PFSK-1 (cell line): ENCODE results near the gene WDFY2.

Experiments
- FOXP2 ChIP-seq: optimal IDR thresholded peaks from 2 replicates; pipeline ENCODE3; 2011; ENCODE audit warnings: borderline replicate concordance, control low read depth, inconsistent platforms; ENCODE audit not compliant: insufficient read depth; ENCODE audit errors: extremely low read length, extremely low read depth
- POLR2AphosphoS5 ChIP-seq: IDR thresholded peaks from 2 replicates; pipeline ENCODE4 v1.6.1; 2012; ENCODE audit warnings: low read depth, mild to moderate bottlenecking, control low read depth, low read length, moderate library complexity
- SIN3A ChIP-seq: IDR thresholded peaks from 2 replicates; pipeline ENCODE4 v1.6.1; 2012; ENCODE audit warnings: mild to moderate bottlenecking, low read length, moderate library complexity, borderline replicate concordance; ENCODE audit not compliant: insufficient read depth
- TAF1 ChIP-seq: IDR thresholded peaks from 2 replicates; pipeline ENCODE4 v1.6.1; 2012; ENCODE audit warnings: low read length, control low read depth, borderline replicate concordance; ENCODE audit not compliant: insufficient read depth
- TF ChIP-seq, protein P1 (sequence below), 2 experiments: IDR thresholded peaks; 2 replicates each; pipeline versions ENCODE4 v1.6.1 to v1.8.0; 2011 to 2012; ENCODE audit warnings: low read depth in 2 of 2, low read length in 2 of 2, control low read depth in 1 of 2, inconsistent platforms in 1 of 2, mild to moderate bottlenecking in 1 of 2, moderate library complexity in 1 of 2; ENCODE audit not compliant: insufficient read depth in 1 of 2

WDFY2 gene

GRCh38 chr13:51635137-51635878 is 51.0 kb downstream of the WDFY2 start:
- no peak for TF ChIP-seq FOXP2
- TF ChIP-seq, protein P1, sequence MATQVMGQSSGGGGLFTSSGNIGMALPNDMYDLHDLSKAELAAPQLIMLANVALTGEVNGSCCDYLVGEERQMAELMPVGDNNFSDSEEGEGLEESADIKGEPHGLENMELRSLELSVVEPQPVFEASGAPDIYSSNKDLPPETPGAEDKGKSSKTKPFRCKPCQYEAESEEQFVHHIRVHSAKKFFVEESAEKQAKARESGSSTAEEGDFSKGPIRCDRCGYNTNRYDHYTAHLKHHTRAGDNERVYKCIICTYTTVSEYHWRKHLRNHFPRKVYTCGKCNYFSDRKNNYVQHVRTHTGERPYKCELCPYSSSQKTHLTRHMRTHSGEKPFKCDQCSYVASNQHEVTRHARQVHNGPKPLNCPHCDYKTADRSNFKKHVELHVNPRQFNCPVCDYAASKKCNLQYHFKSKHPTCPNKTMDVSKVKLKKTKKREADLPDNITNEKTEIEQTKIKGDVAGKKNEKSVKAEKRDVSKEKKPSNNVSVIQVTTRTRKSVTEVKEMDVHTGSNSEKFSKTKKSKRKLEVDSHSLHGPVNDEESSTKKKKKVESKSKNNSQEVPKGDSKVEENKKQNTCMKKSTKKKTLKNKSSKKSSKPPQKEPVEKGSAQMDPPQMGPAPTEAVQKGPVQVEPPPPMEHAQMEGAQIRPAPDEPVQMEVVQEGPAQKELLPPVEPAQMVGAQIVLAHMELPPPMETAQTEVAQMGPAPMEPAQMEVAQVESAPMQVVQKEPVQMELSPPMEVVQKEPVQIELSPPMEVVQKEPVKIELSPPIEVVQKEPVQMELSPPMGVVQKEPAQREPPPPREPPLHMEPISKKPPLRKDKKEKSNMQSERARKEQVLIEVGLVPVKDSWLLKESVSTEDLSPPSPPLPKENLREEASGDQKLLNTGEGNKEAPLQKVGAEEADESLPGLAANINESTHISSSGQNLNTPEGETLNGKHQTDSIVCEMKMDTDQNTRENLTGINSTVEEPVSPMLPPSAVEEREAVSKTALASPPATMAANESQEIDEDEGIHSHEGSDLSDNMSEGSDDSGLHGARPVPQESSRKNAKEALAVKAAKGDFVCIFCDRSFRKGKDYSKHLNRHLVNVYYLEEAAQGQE (IDR thresholded peaks at IDR 0.05; ENCODE audit: insufficient read depth in 1 of 2, low read depth in 2 of 2, low read length in 2 of 2) = no peak
- no peak for TF ChIP-seq SIN3A
- no peak for TF ChIP-seq TAF1
- TF ChIP-seq POLR2AphosphoS5 = no peak

GRCh38 chr13:51636349-51636890 is 52.2 kb downstream of the WDFY2 start:
- TF ChIP-seq TAF1 (no peak), SIN3A (no peak), FOXP2 (no peak), POLR2AphosphoS5 (no peak)
- TF ChIP-seq, protein P1 (IDR thresholded peaks at IDR 0.05; ENCODE audit: insufficient read depth in 1 of 2, low read depth in 2 of 2, low read length in 2 of 2) = no peak

GRCh38 chr13:51637852-51638215 is 53.6 kb downstream of the WDFY2 start:
- TF ChIP-seq SIN3A = no peak
- no peak for TF ChIP-seq POLR2AphosphoS5
- no peak for TF ChIP-seq FOXP2
- TF ChIP-seq TAF1 = no peak
- TF ChIP-seq, protein P1 (IDR thresholded peaks at IDR 0.05; ENCODE audit: insufficient read depth in 1 of 2, low read depth in 2 of 2, low read length in 2 of 2) = no peak

DNA sequence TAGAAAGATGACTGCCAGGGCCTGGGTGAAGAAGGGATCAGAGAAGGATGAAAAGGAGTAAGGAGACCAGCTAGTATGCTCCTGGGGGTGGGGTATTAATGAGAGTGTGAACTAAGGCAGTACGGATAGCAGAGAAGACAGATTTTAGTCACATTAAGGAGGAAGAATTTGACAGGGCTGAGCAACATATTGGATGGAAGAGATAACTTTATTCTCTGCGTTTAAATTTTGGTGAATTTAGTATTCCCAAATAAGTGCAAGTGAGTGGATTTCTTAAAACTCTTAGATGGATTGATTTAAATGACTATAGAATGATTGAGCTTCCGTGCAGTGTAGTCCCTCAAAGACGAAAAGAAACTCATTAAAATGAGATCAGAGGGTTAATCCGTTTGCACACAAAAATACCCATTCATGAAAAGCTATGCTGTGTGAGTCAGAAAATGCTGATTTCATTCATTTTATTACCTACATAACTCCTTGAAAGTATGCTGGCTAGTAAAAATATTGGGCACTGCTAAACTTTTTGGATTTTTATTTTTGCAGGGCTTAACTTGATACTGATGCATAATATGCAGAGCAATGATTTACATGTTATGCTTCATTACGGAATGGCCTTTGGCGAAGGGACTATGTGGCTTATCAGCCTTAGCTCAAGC is 54.1 kb downstream of the WDFY2 start:
- TF ChIP-seq TAF1 = no peak
- TF ChIP-seq FOXP2 = no peak
- no peak for TF ChIP-seq SIN3A

DNA sequence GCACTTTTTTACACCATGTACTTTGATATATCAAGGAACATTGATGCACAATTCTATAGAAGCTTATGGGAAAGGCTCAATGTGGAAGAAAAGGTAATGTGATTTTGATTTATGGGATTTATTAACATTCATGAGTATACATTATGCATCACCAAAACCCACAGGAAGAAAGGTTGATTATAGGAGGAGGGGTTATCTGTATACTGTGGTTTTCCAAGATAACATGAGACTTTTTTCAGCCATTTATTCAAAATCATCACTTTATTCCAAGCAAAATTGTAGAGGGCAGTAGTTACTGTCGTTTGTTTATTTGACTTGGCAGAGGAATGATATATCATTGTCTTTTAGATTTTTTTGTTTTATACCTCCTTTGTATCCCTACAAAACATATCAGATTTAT is 54.9 kb downstream of the WDFY2 start:
- TF ChIP-seq SIN3A = no peak
- TF ChIP-seq POLR2AphosphoS5 = no peak
- TF ChIP-seq, protein P1 (IDR thresholded peaks at IDR 0.05; ENCODE audit: insufficient read depth in 1 of 2, low read depth in 2 of 2, low read length in 2 of 2) = no peak
- TF ChIP-seq FOXP2 = no peak
- no peak for TF ChIP-seq TAF1
